22Rv1 (cell line): ENCODE results near the gene NMRAL1.

Experiments used
- H3K27ac ChIP-seq: fragments of 450-650 bp; 2 replicates; pipeline ENCODE4 v1.5.1; 2017
- ZFX ChIP-seq: fragments of 450-650 bp; IDR thresholded peaks from 2 replicates; pipeline ENCODE4 v1.6.1; 2017; ENCODE audit warnings: antibody characterized with exemption, borderline replicate concordance
- TF ChIP-seq, protein P1 (sequence below): fragments of 450-650 bp; IDR thresholded peaks from 2 replicates; pipeline ENCODE4 v1.5.1; 2017; ENCODE audit warnings: mild to moderate bottlenecking

Gene NMRAL1

DNA sequence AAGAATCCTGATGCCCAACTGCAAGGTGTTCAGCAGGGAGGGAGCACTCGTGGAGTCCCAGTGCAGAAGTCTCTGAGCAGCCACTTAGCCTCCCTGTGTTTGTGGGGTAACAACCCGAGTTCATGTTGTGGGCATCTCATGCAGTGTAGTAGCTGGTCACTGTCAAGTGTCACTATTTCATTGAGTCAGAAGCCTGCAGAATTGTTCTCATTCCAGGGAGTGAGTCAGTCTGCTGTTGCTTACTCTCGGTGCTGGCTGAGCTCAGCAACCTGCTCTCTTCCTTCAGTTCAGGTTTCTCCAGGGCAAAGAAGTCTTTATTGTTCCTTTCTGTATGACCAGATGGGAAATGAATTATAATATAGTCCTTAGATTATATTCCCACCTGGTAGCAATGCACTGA lies 25.8 kb upstream of the NMRAL1 start:
- TF ChIP-seq, protein P1, sequence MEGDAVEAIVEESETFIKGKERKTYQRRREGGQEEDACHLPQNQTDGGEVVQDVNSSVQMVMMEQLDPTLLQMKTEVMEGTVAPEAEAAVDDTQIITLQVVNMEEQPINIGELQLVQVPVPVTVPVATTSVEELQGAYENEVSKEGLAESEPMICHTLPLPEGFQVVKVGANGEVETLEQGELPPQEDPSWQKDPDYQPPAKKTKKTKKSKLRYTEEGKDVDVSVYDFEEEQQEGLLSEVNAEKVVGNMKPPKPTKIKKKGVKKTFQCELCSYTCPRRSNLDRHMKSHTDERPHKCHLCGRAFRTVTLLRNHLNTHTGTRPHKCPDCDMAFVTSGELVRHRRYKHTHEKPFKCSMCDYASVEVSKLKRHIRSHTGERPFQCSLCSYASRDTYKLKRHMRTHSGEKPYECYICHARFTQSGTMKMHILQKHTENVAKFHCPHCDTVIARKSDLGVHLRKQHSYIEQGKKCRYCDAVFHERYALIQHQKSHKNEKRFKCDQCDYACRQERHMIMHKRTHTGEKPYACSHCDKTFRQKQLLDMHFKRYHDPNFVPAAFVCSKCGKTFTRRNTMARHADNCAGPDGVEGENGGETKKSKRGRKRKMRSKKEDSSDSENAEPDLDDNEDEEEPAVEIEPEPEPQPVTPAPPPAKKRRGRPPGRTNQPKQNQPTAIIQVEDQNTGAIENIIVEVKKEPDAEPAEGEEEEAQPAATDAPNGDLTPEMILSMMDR: no peak
- no peak for TF ChIP-seq ZFX
- no peak overlapping the region for H3K27ac ChIP-seq

GRCh38 chr16:4499196-4499555 lies 24.8 kb upstream of the NMRAL1 start:
- no peak overlapping the region for H3K27ac ChIP-seq
- TF ChIP-seq ZFX: no peak
- TF ChIP-seq, protein P1: no peak

DNA sequence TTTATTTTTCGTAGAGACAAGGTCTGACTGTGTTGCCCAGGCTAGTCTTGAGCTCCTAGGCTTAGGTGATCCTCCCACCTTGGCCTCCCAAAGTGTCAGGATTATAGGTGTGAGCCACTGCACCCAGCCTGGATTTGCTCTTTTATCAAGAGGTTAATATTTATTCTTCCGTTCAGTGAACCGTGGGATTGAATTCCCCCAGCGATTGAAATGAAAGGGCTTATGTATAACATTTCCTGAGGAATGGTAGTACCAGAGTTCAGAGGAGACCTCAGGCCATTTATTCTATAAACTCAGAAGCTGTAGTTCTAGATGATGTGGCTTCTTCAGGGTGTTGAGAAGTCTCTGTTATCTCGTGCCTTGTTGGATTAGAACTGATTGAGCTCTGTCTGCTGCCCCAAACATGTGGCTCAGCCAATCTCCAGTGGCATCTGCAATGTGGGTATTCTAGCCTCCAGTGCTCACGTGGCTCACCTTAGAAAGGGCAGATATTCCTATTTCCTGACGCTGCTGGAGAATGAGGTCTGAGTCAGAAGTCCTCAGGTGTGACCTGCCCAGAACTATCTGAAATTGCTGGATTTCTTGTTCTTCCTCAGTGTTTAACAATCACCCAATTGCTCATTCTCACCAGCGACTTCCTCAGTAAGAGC lies 24.2 kb upstream of the NMRAL1 start:
- TF ChIP-seq, protein P1: no peak
- TF ChIP-seq ZFX: no peak
- no peak overlapping the region for H3K27ac ChIP-seq

GRCh38 chr16:4496305-4496704 lies 21.9 kb upstream of the NMRAL1 start:
- no peak overlapping the region for H3K27ac ChIP-seq
- TF ChIP-seq, protein P1: no peak
- TF ChIP-seq ZFX: no peak

DNA sequence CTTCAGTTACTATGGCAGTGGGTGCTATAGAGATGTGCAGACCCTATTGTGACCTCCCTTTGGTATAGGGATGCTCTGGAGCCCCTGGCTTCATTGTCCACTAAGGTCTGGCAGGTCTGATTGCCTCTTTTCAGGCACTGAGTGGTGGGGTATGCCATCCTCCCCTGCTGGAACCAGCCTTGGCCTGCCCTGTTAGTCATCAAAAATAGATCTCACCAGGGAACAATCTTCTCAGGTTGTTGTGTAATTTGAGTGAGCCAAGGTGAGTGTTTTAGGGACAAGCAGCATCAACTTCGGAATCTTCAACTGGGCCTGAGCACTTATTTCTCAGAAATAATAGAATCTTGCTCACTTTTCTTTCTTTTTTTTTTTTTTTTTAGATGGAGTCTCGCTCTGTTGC lies 21.3 kb upstream of the NMRAL1 start:
- no peak overlapping the region for H3K27ac ChIP-seq
- TF ChIP-seq, protein P1: no peak

- no peak overlapping the region for H3K27ac ChIP-seq
- TF ChIP-seq, protein P1: no peak
- no peak for TF ChIP-seq ZFX
Measured at GRCh38 chr16:4494746-4495490, 20.5 kb upstream of the NMRAL1 start.

GRCh38 chr16:4491898-4492297 lies 17.5 kb upstream of the NMRAL1 start:
- no peak for TF ChIP-seq ZFX
- TF ChIP-seq, protein P1: no peak
- no peak overlapping the region for H3K27ac ChIP-seq
